Tibial artery (tissue), 4 donors: ENCODE data around the gene SHC1.
A peak's percentile ranks its signal among the peaks of the same experiment; 100 is the strongest.

Experiments
- DNase-seq, 2 donors: peaks; one replicate each; pipeline ENCODE4 v3.0.0-alpha.2; 2019
- H3K27ac ChIP-seq, 2 donors: fragments of 200-600 bp; sonication (generic) in 1 of 2; 1 replicate in 1 of 2; 2 replicates in 1 of 2; pipeline ENCODE4 v1.5.1; 2018 to 2019; ENCODE audit warnings: mild to moderate bottlenecking in 1 of 2
- H3K27me3 ChIP-seq, 2 donors: fragments of 200-600 bp; sonication (generic) in 1 of 2; one replicate each; pipeline versions ENCODE4 v1.5.1 to v1.6.0; 2016 to 2019
- H3K36me3 ChIP-seq, 3 donors: fragments of 200-600 bp; sonication (generic) in 2 of 3; one replicate each; pipeline ENCODE4 v1.5.1; 2016 to 2019; ENCODE audit warnings: mild to moderate bottlenecking in 2 of 3
- H3K4me1 ChIP-seq, 4 donors: fragments of 200-600 bp; sonication (generic) in 2 of 4; 1 replicate in 3 of 4; 2 replicates in 1 of 4; pipeline ENCODE4 v1.5.1; 2016 to 2019
- H3K4me3 ChIP-seq, 2 donors: fragments of 200-600 bp; sonication (generic) in 1 of 2; 1 replicate in 1 of 2; 2 replicates in 1 of 2; pipeline ENCODE4 v1.5.1; 2018 to 2019; ENCODE audit warnings: mild to moderate bottlenecking in 2 of 2
- H3K9me3 ChIP-seq, 3 donors: fragments of 200-600 bp; sonication (generic) in 1 of 3; one replicate each; pipeline ENCODE4 v1.5.1; 2016 to 2019
- intact Hi-C: fragments of 100-400 bp; cut with DNase I; formaldehyde crosslinking; loops from one replicate; pipeline ENCODE4 v1.15.0; 2023; ENCODE audit warnings: low total_unique reads
- TF ChIP-seq, protein P1 (sequence below), 2 experiments: fragments of 200-600 bp in 1 of 2; fragments of 450-650 bp in 1 of 2; IDR thresholded peaks; one replicate each; pipeline ENCODE4 v1.5.1; 2017 to 2019; ENCODE audit warnings: antibody characterized with exemption in 2 of 2, mild to moderate bottlenecking in 1 of 2, moderate library complexity in 1 of 2

The SHC1 gene

DNA sequence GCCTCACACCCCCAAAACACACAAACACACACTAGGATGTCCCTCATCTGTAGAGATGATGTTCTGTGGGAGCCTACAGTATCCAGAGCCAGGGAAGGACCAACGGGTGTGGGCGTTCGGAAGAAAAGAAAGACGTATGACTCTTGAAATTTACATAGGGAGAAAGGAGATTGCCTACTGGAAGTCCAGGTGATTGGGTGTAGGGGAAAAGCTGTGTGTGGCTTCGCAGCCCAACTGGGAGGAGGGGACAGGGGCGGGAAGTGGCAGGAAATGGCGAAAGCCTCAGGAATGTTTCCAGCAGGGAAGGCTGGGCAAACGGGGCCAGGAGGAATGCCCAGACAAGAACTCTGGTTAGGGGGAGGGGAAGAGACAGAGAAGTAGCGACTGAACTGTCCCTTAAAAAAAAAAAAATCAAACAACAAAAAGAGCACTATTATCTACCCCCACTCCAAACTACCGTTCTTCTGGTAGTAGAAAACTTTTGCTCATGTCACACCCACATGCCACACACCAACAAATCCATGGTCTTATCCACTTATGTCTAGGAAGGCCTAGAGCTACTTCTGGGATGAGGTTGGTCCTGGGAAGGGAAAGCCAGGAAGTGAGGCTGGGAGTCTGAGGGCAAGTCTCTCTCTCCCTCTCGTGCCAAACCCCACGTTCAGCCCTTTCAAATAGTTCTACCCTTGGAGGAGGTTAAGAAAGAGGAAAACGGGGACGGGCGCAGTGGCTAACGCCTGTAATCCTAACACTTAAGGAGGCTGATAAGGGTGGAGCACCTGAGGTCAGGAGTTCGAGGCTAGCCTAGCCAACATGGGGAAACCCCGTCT, 2.2 kb upstream of the SHC1 start:
- DNase-seq, result peak; percentile 78 to 90
- H3K27me3 ChIP-seq, result no peaks in the 10 kb centered on the region
- H3K4me1 ChIP-seq, result peaks cover 0 to 64% (median 54%) of the 10 kb centered on the region in 4 donors
- TF ChIP-seq, protein P1, sequence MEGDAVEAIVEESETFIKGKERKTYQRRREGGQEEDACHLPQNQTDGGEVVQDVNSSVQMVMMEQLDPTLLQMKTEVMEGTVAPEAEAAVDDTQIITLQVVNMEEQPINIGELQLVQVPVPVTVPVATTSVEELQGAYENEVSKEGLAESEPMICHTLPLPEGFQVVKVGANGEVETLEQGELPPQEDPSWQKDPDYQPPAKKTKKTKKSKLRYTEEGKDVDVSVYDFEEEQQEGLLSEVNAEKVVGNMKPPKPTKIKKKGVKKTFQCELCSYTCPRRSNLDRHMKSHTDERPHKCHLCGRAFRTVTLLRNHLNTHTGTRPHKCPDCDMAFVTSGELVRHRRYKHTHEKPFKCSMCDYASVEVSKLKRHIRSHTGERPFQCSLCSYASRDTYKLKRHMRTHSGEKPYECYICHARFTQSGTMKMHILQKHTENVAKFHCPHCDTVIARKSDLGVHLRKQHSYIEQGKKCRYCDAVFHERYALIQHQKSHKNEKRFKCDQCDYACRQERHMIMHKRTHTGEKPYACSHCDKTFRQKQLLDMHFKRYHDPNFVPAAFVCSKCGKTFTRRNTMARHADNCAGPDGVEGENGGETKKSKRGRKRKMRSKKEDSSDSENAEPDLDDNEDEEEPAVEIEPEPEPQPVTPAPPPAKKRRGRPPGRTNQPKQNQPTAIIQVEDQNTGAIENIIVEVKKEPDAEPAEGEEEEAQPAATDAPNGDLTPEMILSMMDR (IDR thresholded peaks at IDR 0.05), result no peak
- H3K36me3 ChIP-seq, result peaks cover 5 to 21% (median 6%) of the 10 kb centered on the region in 3 donors
- peak overlapping the region; percentile 68 to 76 for H3K4me3 ChIP-seq
- H3K9me3 ChIP-seq, result no peaks in the 10 kb centered on the region
- H3K27ac ChIP-seq, result peak overlapping the region; percentile 95 to 97
- intact Hi-C loops, result no loop called here

DNA sequence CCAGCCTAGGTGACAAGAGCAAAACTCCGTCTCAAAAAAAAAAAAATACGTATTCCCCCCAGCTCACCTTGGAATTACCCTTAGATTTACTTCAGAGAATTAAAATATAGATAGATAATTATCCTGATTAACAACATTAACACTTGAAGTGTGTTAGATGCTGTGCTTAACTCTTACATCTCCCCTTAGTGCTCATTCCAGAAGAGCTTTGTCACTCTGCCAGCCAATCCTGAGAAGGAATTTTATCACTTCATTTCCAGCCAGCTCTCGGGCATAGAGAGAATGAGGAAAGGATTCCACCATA, 1.6 kb upstream of the SHC1 start:
- TF ChIP-seq, protein P1 (IDR thresholded peaks at IDR 0.05), result no peak
- Histone ChIP-seq H3K27ac (peak overlapping the region; percentile 95 to 97), H3K27me3 (no peaks in the 10 kb centered on the region), H3K9me3 (no peaks in the 10 kb centered on the region), H3K36me3 (peaks cover 11 to 26% (median 11%) of the 10 kb centered on the region in 3 donors), H3K4me3 (peak overlapping the region; percentile 68 to 76), H3K4me1 (peaks cover 0 to 64% (median 54%) of the 10 kb centered on the region in 4 donors)
- intact Hi-C loops, result no loop called here
- DNase-seq, result no peak

DNA sequence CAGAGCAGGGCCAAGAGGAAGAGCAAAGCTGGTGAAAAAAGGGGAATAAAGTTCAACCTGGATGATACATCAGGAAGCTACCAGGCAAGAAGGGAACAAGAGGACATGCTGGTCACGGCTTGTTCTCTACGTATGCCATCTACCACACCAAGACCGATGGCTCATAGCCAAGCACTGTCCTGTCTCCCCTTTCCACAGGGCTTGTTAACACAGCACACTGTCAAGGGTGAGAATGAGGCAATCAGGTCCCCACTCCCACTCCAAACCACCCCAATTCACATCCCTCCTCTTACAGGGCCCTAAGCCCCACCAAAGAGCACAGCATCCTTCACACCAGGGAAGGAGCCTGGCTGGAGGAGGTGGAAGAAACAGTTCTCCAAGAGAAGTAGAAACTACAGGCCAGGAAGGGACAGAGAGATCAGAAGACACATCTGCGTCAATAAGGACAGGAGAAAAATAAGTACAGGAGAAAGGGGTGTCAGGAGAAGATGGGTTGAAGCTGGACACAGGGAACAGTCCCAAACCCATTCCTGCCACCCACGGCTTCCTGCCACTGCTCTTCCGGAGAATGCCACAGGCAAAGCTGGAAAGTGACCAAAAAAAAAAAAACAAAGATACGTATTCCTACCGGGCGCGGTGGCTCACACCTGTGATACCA, 923 bp upstream of the SHC1 start:
- TF ChIP-seq, protein P1 (IDR thresholded peaks at IDR 0.05), result no peak
- Histone ChIP-seq H3K27me3 (no peaks in the 10 kb centered on the region), H3K27ac (peak overlapping the region; percentile 95 to 97), H3K4me3 (peak overlapping the region; percentile 68 to 76), H3K9me3 (no peaks in the 10 kb centered on the region), H3K36me3 (peaks cover 17 to 33% (median 18%) of the 10 kb centered on the region in 3 donors), H3K4me1 (peaks cover 0 to 64% (median 54%) of the 10 kb centered on the region in 4 donors)
- intact Hi-C loops, result no loop called here
- DNase-seq, result peak in 1 of 2 donors; percentile 61

DNA sequence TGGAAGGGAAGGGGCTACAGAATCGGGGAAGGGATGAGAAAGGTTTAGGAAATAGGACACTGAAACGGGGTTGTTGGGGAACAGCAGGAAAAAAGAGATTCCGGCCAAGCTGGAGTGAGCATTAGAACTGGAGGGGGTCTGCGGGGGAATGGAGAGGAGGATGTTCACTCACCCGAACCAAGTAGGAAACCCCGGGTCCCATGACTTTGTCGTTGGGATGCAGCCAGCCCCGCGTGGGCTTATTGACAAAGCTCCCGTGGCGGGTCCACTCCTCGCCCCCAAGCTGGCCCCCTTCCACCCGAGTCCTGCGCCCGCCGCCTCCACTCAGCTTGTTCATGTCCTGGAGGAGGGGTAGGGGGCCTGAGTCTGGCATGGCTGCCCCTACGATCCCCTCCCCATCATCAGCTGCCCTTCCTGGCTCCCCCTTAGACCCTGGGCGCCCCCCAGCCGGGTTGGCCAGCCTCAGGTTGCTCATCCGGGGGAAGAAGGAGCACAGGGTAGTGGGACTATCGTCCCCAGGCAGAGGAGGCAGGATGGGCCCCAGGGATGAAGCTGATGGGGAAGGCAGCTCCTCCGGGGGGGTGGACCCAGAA, 591 bp downstream of the SHC1 start:
- H3K27me3 ChIP-seq, result no peaks in the 10 kb centered on the region
- TF ChIP-seq, protein P1 (IDR thresholded peaks at IDR 0.05), result no peak
- H3K4me3 ChIP-seq, result peak overlapping the region; percentile 45 to 76
- DNase-seq, result peak in 1 of 2 donors; percentile 75
- peaks cover 32 to 48% (median 34%) of the 10 kb centered on the region in 3 donors for H3K36me3 ChIP-seq
- peak overlapping the region; percentile 95 to 97 for H3K27ac ChIP-seq
- no peaks in the 10 kb centered on the region for H3K9me3 ChIP-seq
- intact Hi-C loops, result no loop called here
- H3K4me1 ChIP-seq, result peaks cover 0 to 54% (median 50%) of the 10 kb centered on the region in 4 donors

DNA sequence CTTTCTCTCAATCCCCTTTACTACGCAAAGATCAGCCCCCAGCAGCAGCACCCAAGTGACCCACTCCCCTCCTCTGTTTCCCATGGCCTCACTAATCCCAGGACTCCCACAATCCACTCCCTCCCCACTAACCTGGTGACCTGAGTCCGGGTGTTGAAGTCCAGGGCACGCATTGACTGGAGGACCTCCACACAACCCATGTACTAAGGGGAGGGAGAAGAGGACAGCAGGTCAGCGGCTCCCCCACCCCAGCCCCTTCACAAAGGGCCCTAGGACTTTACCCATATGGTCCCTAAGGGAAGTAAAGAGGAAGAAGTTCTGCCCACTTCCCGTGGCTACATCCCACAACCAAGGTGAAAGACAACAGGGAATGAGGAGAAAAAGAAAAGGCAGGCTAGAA, 1.3 kb downstream of the SHC1 start:
- no peak for DNase-seq
- H3K27me3 ChIP-seq, result no peaks in the 10 kb centered on the region
- H3K9me3 ChIP-seq, result no peaks in the 10 kb centered on the region
- intact Hi-C loops, result no loop called here
- H3K4me3 ChIP-seq, result peak overlapping the region in 1 of 2 donors; percentile 76
- peaks cover 0 to 54% (median 50%) of the 10 kb centered on the region in 4 donors for H3K4me1 ChIP-seq
- H3K36me3 ChIP-seq, result peaks cover 36 to 55% (median 40%) of the 10 kb centered on the region in 3 donors
- peak overlapping the region; percentile 95 to 97 for H3K27ac ChIP-seq
- TF ChIP-seq, protein P1 (IDR thresholded peaks at IDR 0.05), result no peak
